GM23338 (cell line): ENCODE data around the gene ECE2.
A peak's percentile ranks its signal among the peaks of the same experiment; 100 is the strongest.

Experiments
- EZH2 ChIP-seq: fragments of 200-600 bp; sonication (generic); IDR thresholded peaks from one replicate; pipeline ENCODE4 v1.8.0; 2017; ENCODE audit warnings: antibody characterized with exemption, mild to moderate bottlenecking, low read depth; ENCODE audit not compliant: unreplicated experiment
- TF ChIP-seq, protein P1 (sequence below), 2 experiments: fragments of 200-600 bp in 1 of 2; sonication (generic) in 1 of 2; conservative IDR thresholded peaks; 2 replicates each; pipeline versions ENCODE4 v1.5.1 to v1.6.1; 2016 to 2017; ENCODE audit warnings: antibody characterized with exemption in 2 of 2, low read depth in 2 of 2, mild to moderate bottlenecking in 2 of 2, moderate library complexity in 1 of 2
- TF ChIP-seq, protein P2 (sequence below): fragments of 250-450 bp; sonication (Bioruptor Pico); IDR thresholded peaks from 2 replicates; pipeline ENCODE4 v1.5.0; 2020; ENCODE audit warnings: mild to moderate bottlenecking, moderate library complexity

DNA sequence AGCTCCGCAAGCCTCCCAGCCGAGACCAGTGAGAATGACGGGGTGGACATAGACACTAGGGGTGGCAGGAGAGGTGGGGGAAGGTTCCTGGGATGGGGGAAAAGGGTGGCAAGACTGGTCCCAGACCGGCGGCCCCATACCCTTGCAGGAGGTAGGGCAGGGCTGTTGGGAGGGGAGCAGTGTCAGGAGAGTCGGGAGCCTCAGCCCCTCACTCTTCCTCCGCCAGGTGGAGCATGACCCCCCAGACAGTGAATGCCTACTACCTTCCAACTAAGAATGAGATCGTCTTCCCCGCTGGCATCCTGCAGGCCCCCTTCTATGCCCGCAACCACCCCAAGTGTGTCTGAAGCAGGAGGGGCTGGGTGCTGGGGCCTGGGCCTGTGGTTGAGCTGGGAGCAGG is 14.5 kb downstream of the ECE2 start:
- TF ChIP-seq, protein P1, sequence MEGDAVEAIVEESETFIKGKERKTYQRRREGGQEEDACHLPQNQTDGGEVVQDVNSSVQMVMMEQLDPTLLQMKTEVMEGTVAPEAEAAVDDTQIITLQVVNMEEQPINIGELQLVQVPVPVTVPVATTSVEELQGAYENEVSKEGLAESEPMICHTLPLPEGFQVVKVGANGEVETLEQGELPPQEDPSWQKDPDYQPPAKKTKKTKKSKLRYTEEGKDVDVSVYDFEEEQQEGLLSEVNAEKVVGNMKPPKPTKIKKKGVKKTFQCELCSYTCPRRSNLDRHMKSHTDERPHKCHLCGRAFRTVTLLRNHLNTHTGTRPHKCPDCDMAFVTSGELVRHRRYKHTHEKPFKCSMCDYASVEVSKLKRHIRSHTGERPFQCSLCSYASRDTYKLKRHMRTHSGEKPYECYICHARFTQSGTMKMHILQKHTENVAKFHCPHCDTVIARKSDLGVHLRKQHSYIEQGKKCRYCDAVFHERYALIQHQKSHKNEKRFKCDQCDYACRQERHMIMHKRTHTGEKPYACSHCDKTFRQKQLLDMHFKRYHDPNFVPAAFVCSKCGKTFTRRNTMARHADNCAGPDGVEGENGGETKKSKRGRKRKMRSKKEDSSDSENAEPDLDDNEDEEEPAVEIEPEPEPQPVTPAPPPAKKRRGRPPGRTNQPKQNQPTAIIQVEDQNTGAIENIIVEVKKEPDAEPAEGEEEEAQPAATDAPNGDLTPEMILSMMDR (conservative IDR thresholded peaks at IDR 0.05; ENCODE audit: low read depth in 2 of 2) = peak; percentile 26 to 48
- no peak for TF ChIP-seq EZH2
- TF ChIP-seq, protein P2, sequence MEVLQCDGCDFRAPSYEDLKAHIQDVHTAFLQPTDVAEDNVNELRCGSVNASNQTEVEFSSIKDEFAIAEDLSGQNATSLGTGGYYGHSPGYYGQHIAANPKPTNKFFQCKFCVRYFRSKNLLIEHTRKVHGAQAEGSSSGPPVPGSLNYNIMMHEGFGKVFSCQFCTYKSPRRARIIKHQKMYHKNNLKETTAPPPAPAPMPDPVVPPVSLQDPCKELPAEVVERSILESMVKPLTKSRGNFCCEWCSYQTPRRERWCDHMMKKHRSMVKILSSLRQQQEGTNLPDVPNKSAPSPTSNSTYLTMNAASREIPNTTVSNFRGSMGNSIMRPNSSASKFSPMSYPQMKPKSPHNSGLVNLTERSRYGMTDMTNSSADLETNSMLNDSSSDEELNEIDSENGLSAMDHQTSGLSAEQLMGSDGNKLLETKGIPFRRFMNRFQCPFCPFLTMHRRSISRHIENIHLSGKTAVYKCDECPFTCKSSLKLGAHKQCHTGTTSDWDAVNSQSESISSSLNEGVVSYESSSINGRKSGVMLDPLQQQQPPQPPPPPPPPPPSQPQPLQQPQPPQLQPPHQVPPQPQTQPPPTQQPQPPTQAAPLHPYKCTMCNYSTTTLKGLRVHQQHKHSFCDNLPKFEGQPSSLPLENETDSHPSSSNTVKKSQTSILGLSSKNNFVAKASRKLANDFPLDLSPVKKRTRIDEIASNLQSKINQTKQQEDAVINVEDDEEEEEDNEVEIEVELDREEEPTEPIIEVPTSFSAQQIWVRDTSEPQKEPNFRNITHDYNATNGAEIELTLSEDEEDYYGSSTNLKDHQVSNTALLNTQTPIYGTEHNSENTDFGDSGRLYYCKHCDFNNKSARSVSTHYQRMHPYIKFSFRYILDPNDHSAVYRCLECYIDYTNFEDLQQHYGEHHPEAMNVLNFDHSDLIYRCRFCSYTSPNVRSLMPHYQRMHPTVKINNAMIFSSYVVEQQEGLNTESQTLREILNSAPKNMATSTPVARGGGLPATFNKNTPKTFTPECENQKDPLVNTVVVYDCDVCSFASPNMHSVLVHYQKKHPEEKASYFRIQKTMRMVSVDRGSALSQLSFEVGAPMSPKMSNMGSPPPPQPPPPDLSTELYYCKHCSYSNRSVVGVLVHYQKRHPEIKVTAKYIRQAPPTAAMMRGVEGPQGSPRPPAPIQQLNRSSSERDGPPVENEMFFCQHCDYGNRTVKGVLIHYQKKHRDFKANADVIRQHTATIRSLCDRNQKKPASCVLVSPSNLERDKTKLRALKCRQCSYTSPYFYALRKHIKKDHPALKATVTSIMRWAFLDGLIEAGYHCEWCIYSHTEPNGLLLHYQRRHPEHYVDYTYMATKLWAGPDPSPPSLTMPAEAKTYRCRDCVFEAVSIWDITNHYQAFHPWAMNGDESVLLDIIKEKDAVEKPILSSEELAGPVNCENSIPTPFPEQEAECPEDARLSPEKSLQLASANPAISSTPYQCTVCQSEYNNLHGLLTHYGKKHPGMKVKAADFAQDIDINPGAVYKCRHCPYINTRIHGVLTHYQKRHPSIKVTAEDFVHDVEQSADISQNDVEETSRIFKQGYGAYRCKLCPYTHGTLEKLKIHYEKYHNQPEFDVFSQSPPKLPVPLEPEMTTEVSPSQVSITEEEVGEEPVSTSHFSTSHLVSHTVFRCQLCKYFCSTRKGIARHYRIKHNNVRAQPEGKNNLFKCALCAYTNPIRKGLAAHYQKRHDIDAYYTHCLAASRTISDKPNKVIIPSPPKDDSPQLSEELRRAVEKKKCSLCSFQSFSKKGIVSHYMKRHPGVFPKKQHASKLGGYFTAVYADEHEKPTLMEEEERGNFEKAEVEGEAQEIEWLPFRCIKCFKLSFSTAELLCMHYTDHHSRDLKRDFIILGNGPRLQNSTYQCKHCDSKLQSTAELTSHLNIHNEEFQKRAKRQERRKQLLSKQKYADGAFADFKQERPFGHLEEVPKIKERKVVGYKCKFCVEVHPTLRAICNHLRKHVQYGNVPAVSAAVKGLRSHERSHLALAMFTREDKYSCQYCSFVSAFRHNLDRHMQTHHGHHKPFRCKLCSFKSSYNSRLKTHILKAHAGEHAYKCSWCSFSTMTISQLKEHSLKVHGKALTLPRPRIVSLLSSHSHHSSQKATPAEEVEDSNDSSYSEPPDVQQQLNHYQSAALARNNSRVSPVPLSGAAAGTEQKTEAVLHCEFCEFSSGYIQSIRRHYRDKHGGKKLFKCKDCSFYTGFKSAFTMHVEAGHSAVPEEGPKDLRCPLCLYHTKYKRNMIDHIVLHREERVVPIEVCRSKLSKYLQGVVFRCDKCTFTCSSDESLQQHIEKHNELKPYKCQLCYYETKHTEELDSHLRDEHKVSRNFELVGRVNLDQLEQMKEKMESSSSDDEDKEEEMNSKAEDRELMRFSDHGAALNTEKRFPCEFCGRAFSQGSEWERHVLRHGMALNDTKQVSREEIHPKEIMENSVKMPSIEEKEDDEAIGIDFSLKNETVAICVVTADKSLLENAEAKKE = no peak
